Body of pancreas (tissue), 4 donors: ENCODE data around the gene IDH2.

Experiments
- CTCF ChIP-seq, 7 experiments: fragments of 450-650 bp in 4 of 7; fragments of 200-600 bp in 3 of 7; sonication (generic) in 3 of 7; IDR thresholded peaks; one replicate each; pipeline ENCODE4 v1.5.1; 2016 to 2019; ENCODE audit warnings: antibody characterized with exemption in 7 of 7
- POLR2A ChIP-seq, 3 donors: fragments of 450-650 bp; IDR thresholded peaks; one replicate each; pipeline ENCODE4 v1.6.1; 2016; ENCODE audit warnings: antibody characterized with exemption in 3 of 3, mild to moderate bottlenecking in 2 of 3

- TF ChIP-seq POLR2A (IDR thresholded peaks at IDR 0.05) (no peak), CTCF (IDR thresholded peaks at IDR 0.05) (no peak)
Measured at GRCh38 chr15:90039996-90040395, 62.3 kb downstream of the IDH2 start.
